ENCODE measurements around the gene C11orf21. TPM values are rescaled to one million over a fixed set of nuclear protein-coding genes. Genes with fewer than 3 reads are reported as not detected.

Gene C11orf21
- total RNA-seq, 1 donor from 2014 or later = 0.29 TPM

DNA sequence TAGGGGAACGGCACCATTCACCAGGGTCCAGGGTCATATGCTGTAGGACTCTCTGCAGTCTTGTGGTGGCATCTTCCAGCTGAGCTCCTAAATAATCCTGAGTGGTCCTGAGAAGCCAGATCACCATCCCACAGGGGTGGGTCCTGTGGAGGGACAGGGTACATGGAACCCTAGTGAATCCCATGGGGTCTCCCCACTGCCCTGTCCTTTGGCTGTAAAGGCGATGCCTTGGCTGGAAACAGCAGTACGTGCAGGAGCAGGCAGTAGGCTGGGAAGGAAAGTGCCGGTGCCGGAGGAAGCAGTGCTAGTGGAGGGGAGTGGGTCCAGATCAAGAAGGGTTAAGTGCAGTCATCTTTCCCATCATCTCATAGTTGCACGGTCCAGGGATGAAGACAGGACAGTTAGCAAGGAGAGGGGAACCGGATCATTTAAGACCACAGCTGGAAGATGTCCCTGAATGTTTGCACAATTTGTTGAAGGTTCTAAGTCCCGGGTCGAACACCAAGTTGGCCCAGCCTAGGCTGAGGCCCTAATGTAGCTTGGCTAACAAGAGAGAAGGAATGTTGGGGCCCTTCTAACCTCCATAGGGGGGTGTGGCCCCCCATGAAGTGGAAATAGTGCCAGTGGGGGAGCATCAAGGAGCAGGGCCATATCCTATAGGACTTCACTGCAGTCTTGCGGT is 18.2 kb upstream of the C11orf21 start:
- Mint-ChIP-seq H3K27me3 (ENCODE audit: low read depth) (peaks cover 11% of the 10 kb centered on the region), H3K27ac (no peak overlapping the region)
- no peak for DNase-seq (ENCODE audit: low spot score in 2 of 2, unreplicated experiment in 2 of 2)

DNA sequence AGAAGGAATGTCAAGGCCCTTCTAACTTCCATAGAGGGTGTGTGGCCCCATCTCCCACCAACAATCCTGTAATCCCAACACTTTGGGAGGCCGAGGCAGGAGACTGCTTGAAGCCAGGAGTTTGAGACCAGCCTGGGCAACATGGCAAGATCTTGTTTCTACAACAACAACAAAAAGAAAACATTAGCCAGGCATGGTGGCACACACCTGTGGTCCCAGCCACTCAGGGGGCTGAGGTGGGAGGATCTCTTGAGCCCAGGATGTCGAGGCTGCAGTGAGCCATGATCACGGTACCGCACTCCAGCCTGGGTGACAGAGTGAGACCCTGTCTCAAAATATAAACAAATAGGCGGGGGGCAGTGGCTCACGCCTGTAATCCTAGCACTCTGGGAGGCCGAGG is 17.0 kb upstream of the C11orf21 start:
- Mint-ChIP-seq H3K4me3 (no peak overlapping the region), H3K9me3 (peaks cover 21% of the 10 kb centered on the region), H3K4me1 (peaks cover 7% of the 10 kb centered on the region), H3K27ac (no peak overlapping the region), H3K36me3 (peaks cover 3% of the 10 kb centered on the region), H3K27me3 (ENCODE audit: low read depth) (peaks cover 11% of the 10 kb centered on the region)
- TF ChIP-seq, protein P1, sequence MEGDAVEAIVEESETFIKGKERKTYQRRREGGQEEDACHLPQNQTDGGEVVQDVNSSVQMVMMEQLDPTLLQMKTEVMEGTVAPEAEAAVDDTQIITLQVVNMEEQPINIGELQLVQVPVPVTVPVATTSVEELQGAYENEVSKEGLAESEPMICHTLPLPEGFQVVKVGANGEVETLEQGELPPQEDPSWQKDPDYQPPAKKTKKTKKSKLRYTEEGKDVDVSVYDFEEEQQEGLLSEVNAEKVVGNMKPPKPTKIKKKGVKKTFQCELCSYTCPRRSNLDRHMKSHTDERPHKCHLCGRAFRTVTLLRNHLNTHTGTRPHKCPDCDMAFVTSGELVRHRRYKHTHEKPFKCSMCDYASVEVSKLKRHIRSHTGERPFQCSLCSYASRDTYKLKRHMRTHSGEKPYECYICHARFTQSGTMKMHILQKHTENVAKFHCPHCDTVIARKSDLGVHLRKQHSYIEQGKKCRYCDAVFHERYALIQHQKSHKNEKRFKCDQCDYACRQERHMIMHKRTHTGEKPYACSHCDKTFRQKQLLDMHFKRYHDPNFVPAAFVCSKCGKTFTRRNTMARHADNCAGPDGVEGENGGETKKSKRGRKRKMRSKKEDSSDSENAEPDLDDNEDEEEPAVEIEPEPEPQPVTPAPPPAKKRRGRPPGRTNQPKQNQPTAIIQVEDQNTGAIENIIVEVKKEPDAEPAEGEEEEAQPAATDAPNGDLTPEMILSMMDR (IDR thresholded peaks at IDR 0.05; ENCODE audit: unreplicated experiment) = no peak
- no peak for DNase-seq (ENCODE audit: low spot score in 2 of 2, unreplicated experiment in 2 of 2)

More for the DNA sequence above, 18.2 kb upstream of the C11orf21 start:
- H3K9me3 Mint-ChIP-seq = peaks cover 21% of the 10 kb centered on the region
- H3K4me1 Mint-ChIP-seq = peaks cover 3% of the 10 kb centered on the region
- H3K36me3 Mint-ChIP-seq = peaks cover 3% of the 10 kb centered on the region
- H3K4me3 Mint-ChIP-seq = no peak overlapping the region
- TF ChIP-seq, protein P1 (IDR thresholded peaks at IDR 0.05; ENCODE audit: unreplicated experiment) = no peak

DNA sequence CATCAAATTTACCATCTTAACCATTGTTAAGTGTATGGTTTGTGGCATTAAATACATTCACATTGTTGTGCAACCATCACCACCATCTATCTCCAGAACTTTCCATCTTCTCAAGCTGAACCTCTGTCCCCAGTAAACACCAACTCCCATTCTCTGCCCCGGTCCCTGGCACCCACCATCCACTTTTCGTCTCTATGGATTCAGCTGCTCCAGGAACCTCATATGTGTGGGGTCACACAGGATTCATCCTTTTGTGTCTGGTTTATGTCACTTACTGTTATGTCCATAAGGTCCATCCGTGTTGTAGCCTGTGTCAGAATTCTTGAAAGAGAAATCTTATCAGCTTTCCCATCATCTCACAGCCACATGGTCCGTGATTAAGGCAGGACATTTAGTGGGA is 16.4 kb upstream of the C11orf21 start:
- peaks cover 16% of the 10 kb centered on the region for H3K9me3 Mint-ChIP-seq
- no peak overlapping the region for H3K4me3 Mint-ChIP-seq
- peaks cover 7% of the 10 kb centered on the region for H3K4me1 Mint-ChIP-seq
- DNase-seq (ENCODE audit: low spot score in 2 of 2, unreplicated experiment in 2 of 2) = no peak
- TF ChIP-seq, protein P1 (IDR thresholded peaks at IDR 0.05; ENCODE audit: unreplicated experiment) = no peak
- H3K27me3 Mint-ChIP-seq (ENCODE audit: low read depth) = peaks cover 8% of the 10 kb centered on the region
- H3K36me3 Mint-ChIP-seq = peaks cover 3% of the 10 kb centered on the region
- no peak overlapping the region for H3K27ac Mint-ChIP-seq

DNA sequence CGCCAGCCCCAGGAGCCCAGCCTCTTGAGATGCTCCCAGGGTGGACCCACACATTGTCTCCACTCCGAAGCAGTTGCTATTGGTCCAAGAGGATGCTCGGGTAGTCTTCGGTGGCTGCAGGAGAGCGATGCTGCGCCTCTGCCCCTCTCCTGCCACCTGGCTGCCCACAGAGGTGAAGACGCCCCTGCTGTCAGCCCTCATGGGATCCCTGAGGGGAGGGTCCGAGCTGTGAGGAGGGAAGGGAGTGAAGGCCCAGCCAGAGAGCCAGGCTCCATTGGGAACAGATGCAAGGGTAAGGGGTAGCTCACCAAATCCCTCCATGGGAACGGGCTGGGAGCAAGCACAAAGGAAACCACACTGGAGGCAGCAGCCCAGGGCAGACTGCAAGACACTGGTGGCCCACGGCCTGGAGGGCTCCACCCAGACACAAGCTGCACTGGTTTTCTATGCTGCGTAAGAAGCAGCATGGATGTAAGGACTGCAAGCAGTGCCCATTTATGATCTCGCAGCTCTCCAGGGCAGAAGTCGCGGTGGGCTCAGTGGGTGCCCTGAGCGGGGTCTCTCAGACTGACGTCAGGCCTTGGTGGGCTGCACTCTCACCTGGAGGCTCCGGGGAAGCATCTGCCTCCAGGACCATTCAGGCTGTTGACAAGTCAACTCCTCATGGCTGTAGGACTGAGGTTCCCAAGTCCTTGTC is 15.8 kb upstream of the C11orf21 start:
- TF ChIP-seq, protein P1 (IDR thresholded peaks at IDR 0.05; ENCODE audit: unreplicated experiment) = no peak
- no peak for DNase-seq (ENCODE audit: low spot score in 2 of 2, unreplicated experiment in 2 of 2)
- peaks cover 5% of the 10 kb centered on the region for H3K27me3 Mint-ChIP-seq (ENCODE audit: low read depth)
- H3K27ac Mint-ChIP-seq = no peak overlapping the region
- H3K9me3 Mint-ChIP-seq = peaks cover 10% of the 10 kb centered on the region
- peaks cover 7% of the 10 kb centered on the region for H3K4me1 Mint-ChIP-seq
- H3K36me3 Mint-ChIP-seq = peaks cover 3% of the 10 kb centered on the region
- no peak overlapping the region for H3K4me3 Mint-ChIP-seq

DNA sequence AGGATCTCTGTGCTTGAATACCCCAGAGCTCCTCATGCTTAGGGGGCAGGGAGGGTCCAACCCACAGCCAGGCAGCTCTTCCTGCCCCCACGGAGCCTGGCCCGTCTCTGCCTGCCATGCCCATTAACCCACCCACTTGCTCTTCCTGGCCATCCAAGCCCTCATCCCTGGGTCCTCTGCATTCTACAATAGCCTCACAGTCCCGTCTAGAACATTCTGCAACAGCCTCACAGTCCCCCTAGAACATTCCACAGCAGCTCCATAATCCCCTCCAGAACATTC is 15.2 kb upstream of the C11orf21 start:
- Mint-ChIP-seq H3K9me3 (peaks cover 4% of the 10 kb centered on the region), H3K36me3 (peaks cover 3% of the 10 kb centered on the region), H3K4me3 (no peak overlapping the region), H3K4me1 (peaks cover 7% of the 10 kb centered on the region), H3K27ac (no peak overlapping the region), H3K27me3 (ENCODE audit: low read depth) (peaks cover 5% of the 10 kb centered on the region)
- no peak for DNase-seq (ENCODE audit: low spot score in 2 of 2, unreplicated experiment in 2 of 2)
- TF ChIP-seq, protein P1 (IDR thresholded peaks at IDR 0.05; ENCODE audit: unreplicated experiment) = no peak
